Hepatocyte (in vitro differentiated cells): ENCODE measurements around the gene AUTS2. TPM values are rescaled to one million over a fixed set of nuclear protein-coding genes. Genes with fewer than 3 reads are reported as not detected.

Source experiments
- DNase-seq: peaks from one replicate; pipeline ENCODE4 v3.0.0-alpha.2; 2016; ENCODE audit warnings: low spot score
- H2AFZ ChIP-seq: fragments of 200-600 bp; sonication (generic); 2 replicates; pipeline ENCODE4 v1.6.0; 2016; ENCODE audit warnings: antibody characterized with exemption, mild to moderate bottlenecking
- H3K27ac ChIP-seq: fragments of 200-600 bp; sonication (generic); 2 replicates; pipeline ENCODE4 v1.5.1; 2016; ENCODE audit warnings: mild to moderate bottlenecking
- H3K27me3 ChIP-seq: fragments of 200-600 bp; sonication (generic); 2 replicates; pipeline ENCODE4 v1.6.1; 2016
- H3K36me3 ChIP-seq: fragments of 200-600 bp; sonication (generic); replicated peaks from 2 replicates; pipeline ENCODE4 v1.5.1; 2016; ENCODE audit warnings: low read depth; ENCODE audit not compliant: insufficient read depth
- H3K4me1 ChIP-seq: fragments of 200-600 bp; sonication (generic); 2 replicates; pipeline ENCODE4 v1.5.1; 2016; ENCODE audit warnings: mild to moderate bottlenecking, moderate library complexity; ENCODE audit not compliant: insufficient read depth
- H3K4me2 ChIP-seq: fragments of 200-600 bp; sonication (generic); 2 replicates; pipeline ENCODE4 v1.6.0; 2016
- H3K4me3 ChIP-seq: fragments of 200-600 bp; sonication (generic); 2 replicates; pipeline ENCODE4 v1.5.1; 2016; ENCODE audit warnings: mild to moderate bottlenecking
- H3K79me2 ChIP-seq: fragments of 200-600 bp; sonication (generic); 2 replicates; pipeline ENCODE4 v1.6.0; 2017; ENCODE audit warnings: mild to moderate bottlenecking
- H3K9me2 ChIP-seq: fragments of 200-600 bp; sonication (generic); replicated peaks from 2 replicates; pipeline ENCODE4 v1.6.0; 2017; ENCODE audit warnings: mild to moderate bottlenecking; ENCODE audit not compliant: insufficient read depth
- H3K9me3 ChIP-seq: fragments of 200-600 bp; sonication (generic); 2 replicates; pipeline ENCODE4 v1.5.1; 2016; ENCODE audit warnings: low read depth, mild to moderate bottlenecking
- H4K20me1 ChIP-seq: fragments of 200-600 bp; sonication (generic); 2 replicates; pipeline ENCODE4 v1.6.0; 2016; ENCODE audit warnings: mild to moderate bottlenecking; ENCODE audit not compliant: insufficient read depth, poor library complexity, severe bottlenecking
- CTCF ChIP-seq: fragments of 200-600 bp; sonication (generic); IDR thresholded peaks from 2 replicates; pipeline ENCODE4 v1.5.1; 2016; ENCODE audit warnings: antibody characterized with exemption, mild to moderate bottlenecking; ENCODE audit not compliant: poor library complexity
- EZH2 ChIP-seq: fragments of 200-600 bp; sonication (generic); IDR thresholded peaks from 2 replicates; pipeline ENCODE4 v1.6.1; 2016; ENCODE audit warnings: antibody characterized with exemption, mild to moderate bottlenecking, borderline replicate concordance
- EZH2phosphoT487 ChIP-seq: fragments of 200-600 bp; sonication (generic); IDR thresholded peaks from one replicate; pipeline ENCODE4 v1.6.1; 2018; ENCODE audit warnings: antibody characterized with exemption, mild to moderate bottlenecking, low read depth, moderate library complexity; ENCODE audit not compliant: unreplicated experiment, severe bottlenecking
- WGBS: methylation state at CpG from one replicate; pipeline ENCODE4 v1.1.6; 2016; ENCODE audit warnings: low lambda C conversion rate; ENCODE audit errors: missing lambda C conversion rate; 5-methylcytosine and 5-hydroxymethylcytosine counted together
- polyA plus RNA-seq: library from polyadenylated mRNA; unstranded; fragments of >200 nt; fragmentation: Nextera tagmentation; extraction: Ambion mirVana; gene quantifications from 2 replicates; pipeline ENCODE4 v1.2.1, GENCODE V29; 2016
- total RNA-seq: library from RNA; depleted of rRNA; stranded (reverse); fragments of >200 nt; gene quantifications from 2 replicates; pipeline ENCODE4 v1.2.3, GENCODE V29; 2014

AUTS2 gene
- total and polyA plus RNA-seq, 2 experiments from 2014 or later: 34.4 to 40.9 TPM

- DNase-seq: no peak
- TF ChIP-seq EZH2 (no peak), CTCF (no peak), EZH2phosphoT487 (no peak)
- Histone ChIP-seq H3K27ac (no peak overlapping the region), H3K4me2 (no peak overlapping the region), H3K79me2 (peaks cover 7% of the 10 kb centered on the region), H3K27me3 (no peaks in the 10 kb centered on the region), H4K20me1 (no peaks in the 10 kb centered on the region), H3K4me3 (no peak overlapping the region), H3K36me3 (no peaks in the 10 kb centered on the region), H3K4me1 (no peaks in the 10 kb centered on the region), H3K9me2 (no peaks in the 10 kb centered on the region), H2AFZ (no peak overlapping the region), H3K9me3 (no peaks in the 10 kb centered on the region)
- WGBS: 84% methylated on average over 3 of the region's 3 CpGs
Measured at GRCh38 chr7:69878015-69878414, 279.7 kb downstream of the AUTS2 start.

DNA sequence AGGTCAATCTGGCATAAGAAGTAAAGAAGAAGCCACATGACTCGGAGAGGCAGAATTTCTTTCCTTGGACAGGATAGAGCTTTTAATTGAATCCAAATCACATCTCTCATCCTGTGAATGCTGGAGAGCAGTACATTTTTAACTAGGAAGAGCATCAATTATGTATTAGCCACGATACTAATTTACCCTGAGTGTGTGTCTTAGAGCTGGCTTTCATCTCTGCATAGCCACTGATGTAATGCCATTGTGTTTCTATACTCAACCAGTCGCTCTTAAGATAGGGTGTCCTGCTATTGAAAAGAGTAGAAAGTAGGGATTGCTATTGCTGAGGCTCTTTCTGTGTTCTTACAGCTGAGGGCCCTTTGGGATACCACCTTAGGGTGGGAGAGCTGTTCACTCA lies 280.3 kb downstream of the AUTS2 start:
- 94% methylated on average over 3 of the region's 3 CpGs for WGBS
- Histone ChIP-seq H3K4me3 (no peak overlapping the region), H3K4me1 (no peaks in the 10 kb centered on the region), H4K20me1 (no peaks in the 10 kb centered on the region), H3K27me3 (no peaks in the 10 kb centered on the region), H3K9me3 (no peaks in the 10 kb centered on the region), H3K4me2 (no peak overlapping the region), H3K9me2 (no peaks in the 10 kb centered on the region), H2AFZ (no peak overlapping the region), H3K79me2 (peaks cover 7% of the 10 kb centered on the region), H3K27ac (no peak overlapping the region), H3K36me3 (no peaks in the 10 kb centered on the region)
- no peak for DNase-seq
- no peak for TF ChIP-seq CTCF
- no peak for TF ChIP-seq EZH2phosphoT487
- TF ChIP-seq EZH2: no peak

GRCh38 chr7:69879989-69880388 lies 281.7 kb downstream of the AUTS2 start:
- Histone ChIP-seq H3K4me1 (no peaks in the 10 kb centered on the region), H3K36me3 (no peaks in the 10 kb centered on the region), H3K27me3 (no peaks in the 10 kb centered on the region), H3K4me3 (no peak overlapping the region), H2AFZ (no peak overlapping the region), H3K9me3 (no peaks in the 10 kb centered on the region), H3K9me2 (no peaks in the 10 kb centered on the region), H3K27ac (no peak overlapping the region), H3K4me2 (no peak overlapping the region), H3K79me2 (peaks cover 7% of the 10 kb centered on the region), H4K20me1 (no peaks in the 10 kb centered on the region)
- WGBS: 92% methylated on average over 3 of the region's 3 CpGs
- TF ChIP-seq EZH2phosphoT487: no peak
- no peak for TF ChIP-seq EZH2
- no peak for TF ChIP-seq CTCF
- DNase-seq: no peak

- Histone ChIP-seq H3K36me3 (no peaks in the 10 kb centered on the region), H3K4me2 (no peak overlapping the region), H3K9me2 (no peaks in the 10 kb centered on the region), H4K20me1 (no peaks in the 10 kb centered on the region), H3K4me1 (no peaks in the 10 kb centered on the region), H3K27ac (no peak overlapping the region), H3K79me2 (peaks cover 7% of the 10 kb centered on the region), H3K4me3 (no peak overlapping the region), H2AFZ (no peak overlapping the region), H3K27me3 (no peaks in the 10 kb centered on the region), H3K9me3 (no peaks in the 10 kb centered on the region)
- WGBS: 61% methylated on average over 3 of the region's 3 CpGs
- no peak for TF ChIP-seq EZH2
- no peak for TF ChIP-seq CTCF
- no peak for TF ChIP-seq EZH2phosphoT487
- DNase-seq: no peak
Measured at GRCh38 chr7:69880840-69881239, 282.6 kb downstream of the AUTS2 start.
